HEK293 (cell line): Measurements from ENCODE around the gene VTA1.

Experiments
- CTCF ChIA-PET: fragments of 350-600 bp; formaldehyde crosslinking; extraction: SDS; loops from one replicate; lab custom pipeline; 2021; ENCODE audit warnings: antibody characterized with exemption; lab: Yijun Ruan, JAX
- POLR2A ChIA-PET: fragments of 300-600 bp; formaldehyde crosslinking; extraction: SDS; loops from one replicate; lab custom pipeline; 2020; ENCODE audit warnings: antibody characterized with exemption, inconsistent platforms; lab: Yijun Ruan, JAX
- H3K27ac ChIP-seq: fragments of 200-500 bp; sonication (Bioruptor generic); 2 replicates; pipeline ENCODE4 v1.5.1; 2014; ENCODE audit warnings: low read depth, low read length, control low read depth, inconsistent platforms; ENCODE audit errors: extremely low read depth
- H3K36me3 ChIP-seq, 2 experiments: fragments of 200-500 bp in 1 of 2; sonication (Bioruptor generic) in 1 of 2; 1 replicate in 1 of 2; 2 replicates in 1 of 2; pipeline ENCODE4 v1.5.1; 2014 to 2017; ENCODE audit warnings: inconsistent platforms in 2 of 2, low read length in 2 of 2; ENCODE audit not compliant: control insufficient read depth in 2 of 2, insufficient read depth in 1 of 2
- H3K4me1 ChIP-seq: fragments of 200-500 bp; sonication (Bioruptor generic); 2 replicates; pipeline ENCODE4 v1.5.1; 2014; ENCODE audit warnings: mild to moderate bottlenecking, low read length, inconsistent platforms; ENCODE audit not compliant: control insufficient read depth, insufficient read depth
- H3K4me3 ChIP-seq: 2 replicates; pipeline ENCODE4 v1.5.1; 2011; ENCODE audit warnings: low read depth, mild to moderate bottlenecking, control low read depth, low read length, moderate library complexity
- H3K9me3 ChIP-seq: fragments of 200-500 bp; sonication (Bioruptor generic); 2 replicates; pipeline ENCODE4 v1.5.1; 2014; ENCODE audit warnings: low read depth, low read length, inconsistent platforms; ENCODE audit not compliant: control insufficient read depth, insufficient read depth
- BCL6B ChIP-seq: fragments of 450-650 bp; formaldehyde crosslinking; IDR thresholded peaks from 2 replicates; pipeline ENCODE4 v1.5.1; 2017; ENCODE audit warnings: missing biosample characterization, missing genetic modification characterization
- FEZF1 ChIP-seq: fragments of 450-650 bp; formaldehyde crosslinking; IDR thresholded peaks from 2 replicates; pipeline ENCODE4 v1.5.1; 2016; ENCODE audit warnings: missing biosample characterization, missing genetic modification characterization
- KLF10 ChIP-seq: fragments of 450-650 bp; IDR thresholded peaks from 2 replicates; pipeline ENCODE4 v1.5.1; 2018; ENCODE audit warnings: missing biosample characterization, mild to moderate bottlenecking, missing genetic modification characterization
- MYNN ChIP-seq: fragments of 450-650 bp; formaldehyde crosslinking; IDR thresholded peaks from 2 replicates; pipeline ENCODE4 v1.5.1; 2016; ENCODE audit warnings: missing biosample characterization, missing genetic modification characterization, borderline replicate concordance
- SCRT2 ChIP-seq: fragments of 450-650 bp; formaldehyde crosslinking; IDR thresholded peaks from 2 replicates; pipeline ENCODE4 v1.5.1; 2016; ENCODE audit warnings: missing biosample characterization, missing genetic modification characterization
- ZBTB10 ChIP-seq: fragments of 450-650 bp; formaldehyde crosslinking; IDR thresholded peaks from 2 replicates; pipeline ENCODE4 v1.5.1; 2016; ENCODE audit warnings: missing biosample characterization, missing genetic modification characterization
- ZBTB44 ChIP-seq: fragments of 450-650 bp; IDR thresholded peaks from 2 replicates; pipeline ENCODE4 v1.5.1; 2018; ENCODE audit warnings: missing biosample characterization, mild to moderate bottlenecking, missing genetic modification characterization
- ZFHX2 ChIP-seq: fragments of 450-650 bp; formaldehyde crosslinking; conservative IDR thresholded peaks from 2 replicates; pipeline ENCODE4 v1.5.1; 2016; ENCODE audit warnings: missing biosample characterization, missing genetic modification characterization
- ZNF112 ChIP-seq: fragments of 450-650 bp; formaldehyde crosslinking; IDR thresholded peaks from 2 replicates; pipeline ENCODE4 v1.5.0; 2017; ENCODE audit warnings: missing biosample characterization, missing genetic modification characterization
- ZNF140 ChIP-seq: fragments of 450-650 bp; formaldehyde crosslinking; IDR thresholded peaks from 2 replicates; pipeline ENCODE4 v1.5.1; 2016; ENCODE audit warnings: missing biosample characterization, missing genetic modification characterization
- ZNF155 ChIP-seq: fragments of 450-650 bp; formaldehyde crosslinking; IDR thresholded peaks from 2 replicates; pipeline ENCODE4 v1.5.1; 2016; ENCODE audit warnings: missing biosample characterization, missing genetic modification characterization
- ZNF202 ChIP-seq: fragments of 450-650 bp; formaldehyde crosslinking; IDR thresholded peaks from 2 replicates; pipeline ENCODE4 v1.5.1; 2016; ENCODE audit warnings: missing biosample characterization, missing genetic modification characterization, borderline replicate concordance
- ZNF24 ChIP-seq: fragments of 450-650 bp; formaldehyde crosslinking; IDR thresholded peaks from 2 replicates; pipeline ENCODE4 v1.5.1; 2016; ENCODE audit warnings: missing biosample characterization, missing genetic modification characterization
- ZNF335 ChIP-seq: fragments of 450-650 bp; formaldehyde crosslinking; conservative IDR thresholded peaks from 2 replicates; pipeline ENCODE4 v1.5.1; 2016; ENCODE audit warnings: missing biosample characterization, missing genetic modification characterization
- ZNF366 ChIP-seq: fragments of 450-650 bp; formaldehyde crosslinking; conservative IDR thresholded peaks from 2 replicates; pipeline ENCODE4 v1.5.1; 2016; ENCODE audit warnings: missing biosample characterization, missing genetic modification characterization
- ZNF394 ChIP-seq: fragments of 450-650 bp; formaldehyde crosslinking; IDR thresholded peaks from 2 replicates; pipeline ENCODE4 v1.5.1; 2016; ENCODE audit warnings: missing biosample characterization, missing genetic modification characterization, mild to moderate bottlenecking, moderate library complexity, borderline replicate concordance
- ZNF433 ChIP-seq: fragments of 450-650 bp; formaldehyde crosslinking; IDR thresholded peaks from 2 replicates; pipeline ENCODE4 v1.5.1; 2016; ENCODE audit warnings: missing biosample characterization, missing genetic modification characterization, low read depth
- ZNF521 ChIP-seq: fragments of 450-650 bp; formaldehyde crosslinking; IDR thresholded peaks from 2 replicates; pipeline ENCODE4 v1.5.1; 2017; ENCODE audit warnings: missing biosample characterization, mild to moderate bottlenecking, missing genetic modification characterization
- ZNF555 ChIP-seq: fragments of 450-650 bp; formaldehyde crosslinking; conservative IDR thresholded peaks from 2 replicates; pipeline ENCODE4 v1.5.1; 2017; ENCODE audit warnings: missing biosample characterization, mild to moderate bottlenecking, missing genetic modification characterization, inconsistent platforms
- ZNF560 ChIP-seq: fragments of 450-650 bp; formaldehyde crosslinking; IDR thresholded peaks from 2 replicates; pipeline ENCODE4 v1.5.1; 2017; ENCODE audit warnings: missing biosample characterization, missing genetic modification characterization, borderline replicate concordance
- ZNF626 ChIP-seq: fragments of 450-650 bp; sonication (Bioruptor Pico); formaldehyde crosslinking; IDR thresholded peaks from 2 replicates; pipeline ENCODE4 v1.5.1; 2018; ENCODE audit warnings: missing biosample characterization, missing genetic modification characterization, inconsistent platforms
- ZNF660 ChIP-seq: fragments of 450-650 bp; IDR thresholded peaks from 2 replicates; pipeline ENCODE4 v1.5.1; 2018; ENCODE audit warnings: missing biosample characterization, mild to moderate bottlenecking, missing genetic modification characterization
- ZNF76 ChIP-seq: fragments of 450-650 bp; formaldehyde crosslinking; IDR thresholded peaks from 2 replicates; pipeline ENCODE4; 2016; ENCODE audit warnings: low read depth, missing biosample characterization, missing genetic modification characterization, borderline replicate concordance
- ZNF777 ChIP-seq: fragments of 450-650 bp; formaldehyde crosslinking; IDR thresholded peaks from 2 replicates; pipeline ENCODE4 v1.5.1; 2017; ENCODE audit warnings: missing biosample characterization, missing genetic modification characterization, borderline replicate concordance
- ZNF843 ChIP-seq: fragments of 450-650 bp; formaldehyde crosslinking; IDR thresholded peaks from 2 replicates; pipeline ENCODE4 v1.5.1; 2016; ENCODE audit warnings: missing biosample characterization, missing genetic modification characterization
- ZSCAN5A ChIP-seq: fragments of 450-650 bp; formaldehyde crosslinking; IDR thresholded peaks from 2 replicates; pipeline ENCODE4 v1.5.1; 2016; ENCODE audit warnings: missing biosample characterization, missing genetic modification characterization
- TF ChIP-seq, protein P1 (sequence below): fragments of 450-650 bp; formaldehyde crosslinking; IDR thresholded peaks from 2 replicates; pipeline ENCODE4 v1.5.1; 2016; ENCODE audit warnings: missing biosample characterization, missing genetic modification characterization
- TF ChIP-seq, protein P2 (sequence below): fragments of 450-650 bp; IDR thresholded peaks from 2 replicates; pipeline ENCODE4 v1.5.1; 2018; ENCODE audit warnings: missing biosample characterization, missing genetic modification characterization

The VTA1 gene

DNA sequence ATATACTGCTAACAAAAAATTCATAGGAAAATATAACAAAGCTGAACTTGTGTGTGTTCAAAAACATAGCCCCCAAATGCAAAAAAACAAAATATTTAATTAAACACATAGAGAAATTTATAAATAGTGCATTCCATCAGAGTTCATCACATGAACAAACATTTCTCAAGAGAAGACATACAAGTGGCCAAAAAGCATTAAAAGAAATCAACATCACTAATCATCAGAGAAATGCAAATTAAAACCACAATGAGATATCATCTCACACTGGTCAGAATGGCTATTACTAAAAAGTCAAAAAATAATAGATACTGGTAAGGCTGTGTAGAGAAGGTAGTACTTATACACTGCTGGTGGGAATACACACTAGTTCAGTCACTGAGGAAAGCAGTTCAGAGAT, 115.2 kb downstream of the VTA1 start (continued):
- TF ChIP-seq ZBTB10 (tag by site-specific recombination), result no peak
- no peak for TF ChIP-seq ZNF555 (tag by site-specific recombination)
- TF ChIP-seq MYNN (tag by site-specific recombination), result no peak
- no peak for TF ChIP-seq BCL6B (tag by site-specific recombination)
- no peak for TF ChIP-seq ZNF660
- TF ChIP-seq ZNF155 (tag by site-specific recombination), result no peak
- TF ChIP-seq ZSCAN5A (tag by site-specific recombination), result no peak
- TF ChIP-seq ZNF843 (tag by site-specific recombination), result no peak
- no peak for TF ChIP-seq ZBTB44 (tag by site-specific recombination)
- no peak for TF ChIP-seq ZNF335
- TF ChIP-seq ZNF202 (tag by site-specific recombination), result no peak
- no peak for TF ChIP-seq KLF10 (tag by site-specific recombination)
- TF ChIP-seq, protein P1, sequence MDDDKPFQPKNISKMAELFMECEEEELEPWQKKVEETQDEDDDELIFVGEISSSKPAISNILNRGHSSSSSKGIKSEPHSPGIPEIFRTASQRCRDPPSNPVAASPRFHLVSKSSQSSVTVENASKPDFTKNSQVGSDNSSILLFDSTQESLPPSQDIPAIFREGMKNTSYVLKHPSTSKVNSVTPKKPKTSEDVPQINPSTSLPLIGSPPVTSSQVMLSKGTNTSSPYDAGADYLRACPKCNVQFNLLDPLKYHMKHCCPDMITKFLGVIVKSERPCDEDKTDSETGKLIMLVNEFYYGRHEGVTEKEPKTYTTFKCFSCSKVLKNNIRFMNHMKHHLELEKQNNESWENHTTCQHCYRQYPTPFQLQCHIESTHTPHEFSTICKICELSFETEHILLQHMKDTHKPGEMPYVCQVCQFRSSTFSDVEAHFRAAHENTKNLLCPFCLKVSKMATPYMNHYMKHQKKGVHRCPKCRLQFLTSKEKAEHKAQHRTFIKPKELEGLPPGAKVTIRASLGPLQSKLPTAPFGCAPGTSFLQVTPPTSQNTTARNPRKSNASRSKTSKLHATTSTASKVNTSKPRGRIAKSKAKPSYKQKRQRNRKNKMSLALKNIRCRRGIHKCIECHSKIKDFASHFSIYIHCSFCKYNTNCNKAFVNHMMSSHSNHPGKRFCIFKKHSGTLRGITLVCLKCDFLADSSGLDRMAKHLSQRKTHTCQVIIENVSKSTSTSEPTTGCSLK (tag by site-specific recombination), result no peak
- no peak for TF ChIP-seq ZNF394 (tag by site-specific recombination)

GRCh38 chr6:142265476-142265875, 118.4 kb downstream of the VTA1 start:
- Histone ChIP-seq H3K36me3 (no peaks in the 10 kb centered on the region), H3K4me3 (no peak overlapping the region), H3K9me3 (no peaks in the 10 kb centered on the region), H3K4me1 (no peaks in the 10 kb centered on the region), H3K27ac (no peak overlapping the region)
- ChIA-PET CTCF (interaction anchor here (1.0 kb wide), 1 partner anchor 35 kb away, joined by 3 read pairs; no protein-coding TSS in a partner anchor), POLR2A (no interaction called here)
- no peak for TF ChIP-seq ZNF24 (tag by site-specific recombination)
- no peak for TF ChIP-seq ZNF560 (tag by site-specific recombination)
- TF ChIP-seq ZNF433 (tag by site-specific recombination), result no peak
- TF ChIP-seq ZFHX2 (tag by site-specific recombination), result no peak
- TF ChIP-seq ZNF140 (tag by site-specific recombination), result no peak
- no peak for TF ChIP-seq KLF10 (tag by site-specific recombination)
- TF ChIP-seq ZNF112 (tag by site-specific recombination), result no peak
- TF ChIP-seq ZNF777 (tag by site-specific recombination), result no peak
- TF ChIP-seq ZNF366 (tag by site-specific recombination), result no peak
- no peak for TF ChIP-seq ZNF76
- no peak for TF ChIP-seq ZNF521
- TF ChIP-seq FEZF1 (tag by site-specific recombination), result no peak
- TF ChIP-seq SCRT2 (tag by site-specific recombination), result no peak
- TF ChIP-seq, protein P2, sequence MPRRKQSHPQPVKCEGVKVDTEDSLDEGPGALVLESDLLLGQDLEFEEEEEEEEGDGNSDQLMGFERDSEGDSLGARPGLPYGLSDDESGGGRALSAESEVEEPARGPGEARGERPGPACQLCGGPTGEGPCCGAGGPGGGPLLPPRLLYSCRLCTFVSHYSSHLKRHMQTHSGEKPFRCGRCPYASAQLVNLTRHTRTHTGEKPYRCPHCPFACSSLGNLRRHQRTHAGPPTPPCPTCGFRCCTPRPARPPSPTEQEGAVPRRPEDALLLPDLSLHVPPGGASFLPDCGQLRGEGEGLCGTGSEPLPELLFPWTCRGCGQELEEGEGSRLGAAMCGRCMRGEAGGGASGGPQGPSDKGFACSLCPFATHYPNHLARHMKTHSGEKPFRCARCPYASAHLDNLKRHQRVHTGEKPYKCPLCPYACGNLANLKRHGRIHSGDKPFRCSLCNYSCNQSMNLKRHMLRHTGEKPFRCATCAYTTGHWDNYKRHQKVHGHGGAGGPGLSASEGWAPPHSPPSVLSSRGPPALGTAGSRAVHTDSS (tag by site-specific recombination), result no peak
- TF ChIP-seq ZNF626 (tag by site-specific recombination), result no peak
